AG20443 (cell line): Measurements from ENCODE around the gene UPF1.
A peak's percentile ranks its signal among the peaks of the same experiment; 100 is the strongest.

Experiments used
- DNase-seq: peaks from one replicate; pipeline ENCODE4 v3.0.0; 2012; ENCODE audit warnings: low spot score, mixed read lengths

UPF1 gene

GRCh38 chr19:18840288-18841267, 8.8 kb downstream of the UPF1 start:
- no peak for DNase-seq

- DNase-seq, result no peak
Measured at GRCh38 chr19:18841400-18841799, 9.6 kb downstream of the UPF1 start.

- no peak for DNase-seq
Measured at GRCh38 chr19:18842166-18842565, 10.4 kb downstream of the UPF1 start.

- no peak for DNase-seq
Measured at GRCh38 chr19:18843960-18844359, 12.2 kb downstream of the UPF1 start.

GRCh38 chr19:18844806-18845329, 13.1 kb downstream of the UPF1 start:
- DNase-seq, result no peak

- DNase-seq, result no peak
Measured at GRCh38 chr19:18845961-18846360, 14.2 kb downstream of the UPF1 start.

- DNase-seq, result peak; percentile 90
Measured at GRCh38 chr19:18846862-18847548, 15.2 kb downstream of the UPF1 start.

- peak; percentile 87 for DNase-seq
Measured at GRCh38 chr19:18847549-18848463, 16.0 kb downstream of the UPF1 start.

- DNase-seq, result peak; percentile 76
Measured at GRCh38 chr19:18848878-18849661, 17.3 kb downstream of the UPF1 start.

- DNase-seq, result no peak
Measured at GRCh38 chr19:18849838-18850400, 18.2 kb downstream of the UPF1 start.

- DNase-seq, result no peak
Measured at GRCh38 chr19:18850471-18851375, 19.0 kb downstream of the UPF1 start.

GRCh38 chr19:18851673-18852325, 20.0 kb downstream of the UPF1 start:
- DNase-seq, result no peak

- DNase-seq, result no peak
Measured at GRCh38 chr19:18852648-18853047, 20.9 kb downstream of the UPF1 start.

- DNase-seq, result no peak
Measured at GRCh38 chr19:18853755-18854427, 22.1 kb downstream of the UPF1 start.

- no peak for DNase-seq
Measured at GRCh38 chr19:18854982-18855381, 23.2 kb downstream of the UPF1 start.

- DNase-seq, result no peak
Measured at GRCh38 chr19:18855647-18856384, 24.1 kb downstream of the UPF1 start.

GRCh38 chr19:18856385-18857126, 24.8 kb downstream of the UPF1 start:
- peak; percentile 51 for DNase-seq
